Measurements from ENCODE around the gene CCDC24.
A peak's percentile ranks its signal among the peaks of the same experiment; 100 is the strongest.

Gene CCDC24

DNA sequence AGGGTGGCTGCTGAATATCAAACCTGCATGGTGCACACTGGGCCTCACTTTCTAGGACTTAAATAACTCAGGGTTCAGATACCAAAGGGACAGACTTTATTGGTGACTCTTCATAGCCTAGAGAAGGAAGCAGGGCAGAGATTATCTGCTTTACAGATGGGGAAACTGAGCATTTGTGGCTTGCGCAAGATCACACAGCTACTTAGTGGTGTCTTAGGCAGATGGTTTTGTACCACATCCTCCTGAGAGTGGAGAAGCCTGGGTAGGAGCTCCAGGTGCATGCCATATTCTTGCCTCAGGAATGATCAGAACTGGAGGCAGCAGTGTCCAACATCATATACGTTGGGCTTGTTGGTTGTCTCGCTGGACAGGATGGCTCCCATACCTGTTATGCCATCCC is 28.4 kb upstream of the CCDC24 start:
- no peak for DNase-seq (ENCODE audit: low spot score)

DNA sequence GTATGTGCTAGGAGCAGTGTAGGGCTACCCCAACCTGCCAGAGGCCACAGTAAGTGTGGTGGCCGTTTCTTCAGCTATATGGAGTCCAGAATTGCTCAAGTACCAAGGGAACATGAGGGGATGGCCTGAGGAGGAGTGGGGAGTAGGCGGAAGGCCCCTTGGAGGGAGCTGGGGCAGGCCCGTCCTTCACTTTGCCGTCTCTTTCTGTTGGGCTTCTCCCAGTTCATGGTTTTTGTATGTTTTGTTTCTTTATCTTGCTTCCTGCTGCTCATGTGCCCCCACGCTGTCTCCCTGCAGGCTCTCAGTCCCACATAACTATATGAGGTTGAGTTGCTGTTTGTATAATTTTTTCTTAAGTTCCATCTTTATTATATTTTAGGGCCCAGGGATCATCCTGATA is 27.5 kb upstream of the CCDC24 start:
- no peak for DNase-seq (ENCODE audit: low spot score)

- no peak for DNase-seq (ENCODE audit: low spot score)
Observed at GRCh38 chr1:43965316-43965715, 26.1 kb upstream of the CCDC24 start.

- peak; percentile 16 for DNase-seq (ENCODE audit: low spot score)
Observed at GRCh38 chr1:43968348-43968948, 23.0 kb upstream of the CCDC24 start.

DNA sequence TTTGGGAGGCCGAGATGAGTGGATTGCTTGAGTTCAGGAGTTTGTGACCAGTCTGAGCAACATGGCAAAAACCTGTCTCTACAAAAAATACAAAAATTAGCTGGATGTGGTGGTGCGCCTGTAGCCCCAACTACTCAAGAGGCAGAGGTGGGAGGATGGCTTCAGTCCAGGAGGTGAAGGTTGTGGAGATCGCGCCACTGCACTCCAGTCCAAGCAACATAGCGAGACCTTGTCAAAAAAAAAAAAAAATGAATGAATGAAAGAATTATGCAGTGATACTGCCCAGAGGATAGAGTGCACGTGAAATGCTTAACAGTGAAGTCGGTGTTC is 22.0 kb upstream of the CCDC24 start:
- no peak for DNase-seq (ENCODE audit: low spot score)

GRCh38 chr1:43969746-43970466 is 21.5 kb upstream of the CCDC24 start, which contains the start of gene DPH2:
TSS of gene DPH2 (plus strand) at chr1:43970010. CDS start at chr1:43970176, 166 bp downstream.
- peak; percentile 95 for DNase-seq (ENCODE audit: low spot score)

GRCh38 chr1:43970502-43970901 is 20.9 kb upstream of the CCDC24 start:
- DNase-seq (ENCODE audit: low spot score): no peak

DNA sequence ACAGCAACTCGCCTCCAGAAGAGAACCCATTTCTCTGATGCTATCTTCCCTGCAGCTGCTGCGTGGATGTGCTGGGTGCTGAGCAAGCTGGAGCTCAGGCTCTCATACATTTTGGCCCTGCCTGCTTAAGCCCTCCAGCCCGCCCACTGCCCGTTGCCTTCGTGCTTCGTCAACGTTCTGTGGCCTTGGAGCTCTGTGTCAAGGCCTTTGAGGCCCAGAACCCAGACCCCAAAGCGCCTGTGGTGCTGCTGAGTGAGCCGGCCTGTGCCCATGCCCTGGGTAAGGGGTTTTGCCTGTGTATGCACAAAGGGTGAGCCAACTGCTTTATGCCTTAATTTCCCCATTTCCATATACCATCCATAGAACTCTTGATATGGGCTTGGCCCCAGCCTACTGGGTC is 20.5 kb upstream of the CCDC24 start:
- no peak for DNase-seq (ENCODE audit: low spot score)

- DNase-seq (ENCODE audit: low spot score): no peak
Observed at GRCh38 chr1:43971336-43971980, 19.9 kb upstream of the CCDC24 start.

- DNase-seq (ENCODE audit: low spot score): no peak
Observed at GRCh38 chr1:43973981-43974442, 17.4 kb upstream of the CCDC24 start.

- peak; percentile 91 for DNase-seq (ENCODE audit: low spot score)
Observed at GRCh38 chr1:43974443-43975248, 16.8 kb upstream of the CCDC24 start, which contains the start of gene ATP6V0B. TSS of gene ATP6V0B (plus strand) at chr1:43974960. CDS start at chr1:43975041, 81 bp downstream.

DNA sequence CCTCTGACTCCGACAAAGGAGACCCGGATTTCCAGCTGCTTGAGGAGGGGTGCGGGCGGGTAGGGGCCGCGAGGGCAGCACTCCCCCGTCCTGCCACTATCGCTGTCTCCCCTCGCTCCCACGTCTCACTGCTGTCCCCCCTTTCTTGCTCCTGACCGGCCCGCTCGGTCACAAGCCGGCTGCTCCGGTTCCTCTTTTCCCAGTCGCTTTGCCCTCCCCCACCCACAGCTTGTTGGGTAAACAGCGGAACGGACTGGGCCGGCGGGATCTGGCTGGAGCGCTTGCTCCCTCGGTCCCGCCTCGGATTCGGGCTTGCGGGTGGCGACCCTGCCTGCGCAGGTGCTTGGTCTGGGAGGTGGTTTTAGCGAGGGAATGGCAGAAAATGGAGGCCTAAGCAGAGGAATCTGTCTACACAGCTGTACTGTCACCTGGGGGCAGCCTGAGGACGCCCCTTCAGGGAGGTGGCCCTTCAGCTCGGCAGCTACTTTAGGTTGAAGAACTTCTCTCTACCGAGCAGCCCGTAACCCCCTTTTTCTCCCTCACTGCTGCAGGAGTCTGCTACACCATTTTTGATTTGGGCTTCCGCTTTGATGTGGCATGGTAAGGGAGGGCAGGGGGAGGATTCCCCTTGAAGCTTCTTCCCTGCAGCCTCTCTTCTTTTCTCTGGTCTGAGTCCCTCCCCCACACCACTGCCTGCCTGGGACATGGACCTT is 16.0 kb upstream of the CCDC24 start:
- DNase-seq (ENCODE audit: low spot score): peak; percentile 39

GRCh38 chr1:43976045-43976444 is 15.4 kb upstream of the CCDC24 start:
- DNase-seq (ENCODE audit: low spot score): no peak

DNA sequence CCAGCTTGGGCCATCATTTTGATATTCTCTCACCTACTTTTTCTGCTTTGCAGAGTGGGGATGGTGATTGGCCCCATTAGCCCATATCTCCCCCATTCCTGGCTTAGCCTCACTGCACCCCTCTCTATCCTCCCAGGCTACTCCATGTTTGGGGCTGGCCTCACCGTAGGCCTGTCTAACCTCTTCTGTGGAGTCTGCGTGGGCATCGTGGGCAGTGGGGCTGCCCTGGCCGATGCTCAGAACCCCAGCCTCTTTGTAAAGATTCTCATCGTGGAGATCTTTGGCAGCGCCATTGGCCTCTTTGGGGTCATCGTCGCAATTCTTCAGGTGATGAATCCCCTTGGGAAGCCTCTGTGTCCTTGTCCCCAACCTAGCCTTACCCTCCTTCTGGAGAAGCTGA is 14.5 kb upstream of the CCDC24 start:
- DNase-seq (ENCODE audit: low spot score): no peak

GRCh38 chr1:43977376-43978263 is 13.8 kb upstream of the CCDC24 start:
- DNase-seq (ENCODE audit: low spot score): no peak

DNA sequence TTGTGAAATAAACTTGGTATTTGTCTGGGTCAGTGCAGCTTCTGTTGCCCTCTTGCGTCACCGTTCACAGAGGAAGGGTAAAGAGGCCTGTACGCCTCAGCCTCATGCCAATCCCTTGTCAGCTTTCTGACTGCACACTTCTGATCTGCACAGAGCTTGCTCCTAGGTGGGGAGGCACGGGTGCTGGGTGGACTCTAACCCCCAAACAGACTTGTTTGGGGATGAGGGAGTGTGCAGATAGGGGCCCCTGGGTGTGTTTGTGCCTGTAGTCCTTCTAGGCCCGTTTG is 13.2 kb upstream of the CCDC24 start:
- DNase-seq (ENCODE audit: low spot score): no peak

DNA sequence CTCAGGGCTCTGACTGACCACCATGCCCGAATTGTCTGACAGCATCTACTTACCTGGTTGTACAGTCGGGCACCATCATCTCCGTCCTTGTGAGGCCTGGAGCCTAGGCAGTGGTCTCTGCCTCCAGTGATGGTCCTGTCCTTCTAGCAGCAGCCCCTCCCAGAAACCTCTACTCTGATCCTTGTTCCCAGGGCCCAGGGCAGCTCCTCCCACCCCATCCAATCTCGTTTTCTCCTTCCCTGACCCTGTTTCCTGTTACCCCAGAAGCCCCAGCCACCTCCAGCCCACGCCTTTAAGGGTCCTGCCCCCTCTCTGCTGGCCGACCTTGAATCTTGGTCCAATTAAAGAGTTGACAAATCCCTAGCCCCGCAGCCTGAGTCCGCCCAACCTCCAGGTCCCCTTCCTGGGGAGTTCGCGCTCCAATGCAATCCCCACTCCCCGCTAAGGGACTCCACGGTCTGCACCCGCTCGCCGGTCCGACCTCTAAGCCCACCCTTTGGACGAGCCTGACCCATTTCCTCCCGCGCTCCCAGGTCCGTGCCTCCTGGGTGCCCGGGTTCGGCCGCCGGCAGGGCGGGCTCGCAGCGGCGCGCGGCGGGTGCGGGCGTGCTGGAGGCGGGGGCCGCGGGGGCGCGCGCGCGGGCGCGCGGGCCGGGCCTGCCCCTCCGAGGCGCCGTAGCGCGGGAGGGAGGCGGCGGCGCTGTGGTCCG is 12.7 kb upstream of the CCDC24 start, which contains the start of gene B4GALT2:
Gene B4GALT2 (plus strand): TSS at position 660 of the 710 bp plus-strand sequence. CDS start 1,951 bp downstream, outside the sequence.
- DNase-seq (ENCODE audit: low spot score): peak; percentile 14

DNA sequence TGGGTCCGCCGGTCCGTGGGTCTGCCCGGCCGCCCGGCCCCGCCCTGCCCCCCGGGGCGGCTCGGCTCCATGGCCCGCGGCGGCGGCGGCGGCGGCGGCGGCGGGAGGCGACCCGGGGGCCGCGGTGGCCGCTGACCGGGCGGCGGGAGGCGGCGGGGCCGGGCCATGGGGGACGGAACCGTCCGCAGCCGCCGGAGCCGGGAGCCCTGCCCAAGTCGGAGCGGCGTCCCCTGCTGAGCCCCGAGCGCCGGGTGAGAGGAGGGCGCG is 12.2 kb upstream of the CCDC24 start:
- DNase-seq (ENCODE audit: low spot score): no peak

GRCh38 chr1:43979528-43980254 is 11.7 kb upstream of the CCDC24 start:
- peak; percentile 3 for DNase-seq (ENCODE audit: low spot score)
